ENCODE data around the gene PARP16.

- TF ChIP-seq POLR2AphosphoS5 (IDR thresholded peaks at IDR 0.05; ENCODE audit: insufficient read depth in 1 of 2, low read depth in 1 of 2) (no peak), CTCF (IDR thresholded peaks at IDR 0.05) (no peak)
Measured at GRCh38 chr15:65215496-65215895, 71.2 kb downstream of the PARP16 start.

All from vagina (tissue), 2 donors.